ENCODE results near the gene TMPRSS11D.

TMPRSS11D gene

GRCh38 chr4:67785528-67785927 is 98.3 kb downstream of the TMPRSS11D start:
- no peak overlapping the region for H3K4me3 ChIP-seq (replicated peaks; ENCODE audit: low read depth, low read length)
- no peak for DNase-seq (ENCODE audit: low read depth)
- TF ChIP-seq, protein P1, sequence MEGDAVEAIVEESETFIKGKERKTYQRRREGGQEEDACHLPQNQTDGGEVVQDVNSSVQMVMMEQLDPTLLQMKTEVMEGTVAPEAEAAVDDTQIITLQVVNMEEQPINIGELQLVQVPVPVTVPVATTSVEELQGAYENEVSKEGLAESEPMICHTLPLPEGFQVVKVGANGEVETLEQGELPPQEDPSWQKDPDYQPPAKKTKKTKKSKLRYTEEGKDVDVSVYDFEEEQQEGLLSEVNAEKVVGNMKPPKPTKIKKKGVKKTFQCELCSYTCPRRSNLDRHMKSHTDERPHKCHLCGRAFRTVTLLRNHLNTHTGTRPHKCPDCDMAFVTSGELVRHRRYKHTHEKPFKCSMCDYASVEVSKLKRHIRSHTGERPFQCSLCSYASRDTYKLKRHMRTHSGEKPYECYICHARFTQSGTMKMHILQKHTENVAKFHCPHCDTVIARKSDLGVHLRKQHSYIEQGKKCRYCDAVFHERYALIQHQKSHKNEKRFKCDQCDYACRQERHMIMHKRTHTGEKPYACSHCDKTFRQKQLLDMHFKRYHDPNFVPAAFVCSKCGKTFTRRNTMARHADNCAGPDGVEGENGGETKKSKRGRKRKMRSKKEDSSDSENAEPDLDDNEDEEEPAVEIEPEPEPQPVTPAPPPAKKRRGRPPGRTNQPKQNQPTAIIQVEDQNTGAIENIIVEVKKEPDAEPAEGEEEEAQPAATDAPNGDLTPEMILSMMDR (IDR thresholded peaks at IDR 0.05; ENCODE audit: low read length, missing control alignments): no peak

- DNase-seq (ENCODE audit: low read depth): no peak
- no peak overlapping the region for H3K4me3 ChIP-seq (replicated peaks; ENCODE audit: low read depth, low read length)
- TF ChIP-seq, protein P1 (IDR thresholded peaks at IDR 0.05; ENCODE audit: low read length, missing control alignments): no peak
These were observed 104.2 kb downstream of the TMPRSS11D start for GRCh38 chr4:67779631-67780030.

DNA sequence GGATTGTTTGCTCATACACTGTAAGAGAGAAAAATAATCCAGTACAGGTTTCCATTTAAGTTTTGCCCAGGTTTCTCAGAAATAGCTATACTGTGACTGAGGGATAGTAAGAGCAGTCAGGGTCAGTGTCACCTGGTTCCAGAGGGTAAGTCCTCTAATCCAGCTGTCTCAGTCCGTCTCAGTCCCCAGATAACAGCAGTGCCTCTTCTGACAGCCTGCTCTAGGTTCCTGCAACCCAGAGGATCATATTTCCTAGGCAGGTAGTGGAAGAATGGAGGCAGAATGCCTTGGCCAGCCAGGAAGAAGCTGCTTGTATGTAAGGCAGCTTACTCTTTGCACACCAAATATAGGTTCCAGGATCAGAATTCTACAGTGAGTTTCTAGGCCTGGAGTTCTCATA is 107.1 kb downstream of the TMPRSS11D start:
- TF ChIP-seq, protein P1 (IDR thresholded peaks at IDR 0.05; ENCODE audit: low read length, missing control alignments): no peak
- H3K4me3 ChIP-seq (replicated peaks; ENCODE audit: low read depth, low read length): no peak overlapping the region
- no peak for DNase-seq (ENCODE audit: low read depth)
